GM18868 (cell line): Measurements from ENCODE around the gene COPS8.

Experiments used
- ATAC-seq: cut with Tn5 transposase; IDR thresholded peaks from one replicate; pipeline ENCODE4 v1.9.1; 2021; ENCODE audit warnings: mild to moderate bottlenecking, moderate library complexity; ENCODE audit not compliant: unreplicated experiment

Gene COPS8

GRCh38 chr2:237097911-237098702, 12.4 kb downstream of the COPS8 start:
- ATAC-seq = no peak

GRCh38 chr2:237099804-237100203, 14.1 kb downstream of the COPS8 start:
- no peak for ATAC-seq

GRCh38 chr2:237101118-237101979, 15.7 kb downstream of the COPS8 start:
- ATAC-seq = no peak

GRCh38 chr2:237102428-237102827, 16.7 kb downstream of the COPS8 start:
- no peak for ATAC-seq

GRCh38 chr2:237109421-237109934, 23.8 kb downstream of the COPS8 start:
- ATAC-seq = no peak

GRCh38 chr2:237113026-237113795, 27.5 kb downstream of the COPS8 start:
- ATAC-seq = no peak

GRCh38 chr2:237115870-237116269, 30.2 kb downstream of the COPS8 start:
- no peak for ATAC-seq

GRCh38 chr2:237116431-237116830, 30.7 kb downstream of the COPS8 start:
- ATAC-seq = no peak

GRCh38 chr2:237118025-237118424, 32.3 kb downstream of the COPS8 start:
- no peak for ATAC-seq

- ATAC-seq = no peak
Observed at GRCh38 chr2:237118561-237119155, 33.0 kb downstream of the COPS8 start.

- no peak for ATAC-seq
Observed at GRCh38 chr2:237120916-237121315, 35.2 kb downstream of the COPS8 start.

GRCh38 chr2:237121321-237121720, 35.6 kb downstream of the COPS8 start:
- no peak for ATAC-seq

- ATAC-seq = no peak
Observed at GRCh38 chr2:237122214-237122666, 36.6 kb downstream of the COPS8 start.

- ATAC-seq = no peak
Observed at GRCh38 chr2:237124820-237125219, 39.1 kb downstream of the COPS8 start.

GRCh38 chr2:237125967-237126366, 40.3 kb downstream of the COPS8 start:
- ATAC-seq = no peak

- ATAC-seq = no peak
Observed at GRCh38 chr2:237126519-237127174, 41.0 kb downstream of the COPS8 start.

- ATAC-seq = no peak
Observed at GRCh38 chr2:237128026-237128703, 42.5 kb downstream of the COPS8 start.

- ATAC-seq = no peak
Observed at GRCh38 chr2:237128845-237129592, 43.3 kb downstream of the COPS8 start.
